DND-41 (cell line): ENCODE data around the gene NXPH4.

Experiments
- ATAC-seq: fragments of 200-7000 bp; cut with Tn5 transposase; 3 replicates; pipeline ENCODE4 v1.9.1; 2021; ENCODE audit warnings: low read depth; ENCODE audit not compliant: insufficient read depth
- DNase-seq: peaks from one replicate; pipeline ENCODE4 v3.0.0-alpha.2; 2020
- H2AFZ ChIP-seq: 2 replicates; pipeline ENCODE4 v1.6.0; 2012; ENCODE audit warnings: low read depth, low read length
- H3K27ac ChIP-seq: 2 replicates; pipeline ENCODE4 v1.5.1; 2012; ENCODE audit warnings: low read length, inconsistent platforms
- H3K27me3 ChIP-seq: fragments of 200-600 bp; sonication (generic); 2 replicates; pipeline ENCODE4 v1.6.0; 2012; ENCODE audit warnings: low read length, mild to moderate bottlenecking, inconsistent platforms; ENCODE audit not compliant: insufficient read depth, poor library complexity
- H3K36me3 ChIP-seq: 2 replicates; pipeline ENCODE4 v1.5.1; 2012; ENCODE audit warnings: low read length, inconsistent platforms; ENCODE audit not compliant: insufficient read depth
- H3K4me1 ChIP-seq: 2 replicates; pipeline ENCODE4 v1.5.1; 2012; ENCODE audit warnings: mild to moderate bottlenecking, low read length; ENCODE audit not compliant: insufficient read depth
- H3K4me2 ChIP-seq: 2 replicates; pipeline ENCODE4 v1.6.0; 2012; ENCODE audit warnings: mild to moderate bottlenecking, moderate library complexity, low read length, inconsistent platforms; ENCODE audit not compliant: insufficient read depth
- H3K4me3 ChIP-seq, 2 experiments: fragments of 200-600 bp in 1 of 2; shearing (Covaris generic) in 1 of 2; 2 replicates each; pipeline ENCODE4 v1.5.1; 2012 to 2016; ENCODE audit warnings: inconsistent platforms in 2 of 2, low read length in 2 of 2, mild to moderate bottlenecking in 2 of 2, low read depth in 1 of 2, moderate library complexity in 1 of 2
- H3K79me2 ChIP-seq: 2 replicates; pipeline ENCODE4 v1.6.0; 2012; ENCODE audit warnings: low read length, inconsistent platforms; ENCODE audit not compliant: insufficient read depth
- H3K9ac ChIP-seq: 2 replicates; pipeline ENCODE4 v1.6.0; 2012; ENCODE audit warnings: low read depth, mild to moderate bottlenecking, inconsistent platforms, low read length, moderate library complexity
- H3K9me3 ChIP-seq: 2 replicates; pipeline ENCODE4 v1.5.1; 2012; ENCODE audit warnings: low read length, moderate library complexity, mild to moderate bottlenecking, inconsistent platforms; ENCODE audit not compliant: insufficient read depth, severe bottlenecking
- H4K20me1 ChIP-seq: 2 replicates; pipeline ENCODE4 v1.6.0; 2012; ENCODE audit warnings: low read length; ENCODE audit not compliant: insufficient read depth
- CTCF ChIP-seq: IDR thresholded peaks from 2 replicates; pipeline ENCODE4 v1.5.1; 2012; ENCODE audit warnings: borderline replicate concordance, low read length, moderate library complexity, mild to moderate bottlenecking; ENCODE audit not compliant: poor library complexity, severe bottlenecking; ENCODE audit errors: extremely low read depth
- EZH2 ChIP-seq: IDR thresholded peaks from 3 replicates; pipeline ENCODE4 v1.6.1; 2012; ENCODE audit warnings: borderline replicate concordance, low read depth, mild to moderate bottlenecking, moderate library complexity, low read length, inconsistent platforms; ENCODE audit not compliant: severe bottlenecking

Gene NXPH4

DNA sequence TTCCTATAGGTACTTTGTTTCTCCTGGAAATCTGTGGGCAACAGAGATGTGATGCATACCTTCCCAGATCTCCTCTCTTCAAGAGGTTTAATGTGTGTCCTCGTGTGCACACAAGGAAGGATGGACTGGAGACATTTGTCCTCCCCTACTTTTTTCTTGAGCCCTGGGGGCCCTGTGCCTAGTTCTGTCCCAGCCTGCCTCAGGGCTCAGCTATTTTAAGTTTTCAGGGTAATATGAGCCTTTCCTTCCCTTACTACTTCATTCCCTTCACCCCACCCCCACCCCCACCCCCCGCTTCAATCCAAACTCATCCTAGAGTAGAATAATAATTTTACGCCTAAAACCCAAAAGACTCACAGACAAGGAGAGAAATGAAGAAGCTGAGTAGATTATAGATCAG, 33.9 kb downstream of the NXPH4 start:
- TF ChIP-seq CTCF (no peak), EZH2 (no peak)
- Histone ChIP-seq H3K4me2 (no peak overlapping the region), H3K9me3 (no peaks in the 10 kb centered on the region), H4K20me1 (no peaks in the 10 kb centered on the region), H3K36me3 (peaks cover 3% of the 10 kb centered on the region; the same call in 1 of the 2 replicates), H3K27me3 (no peaks in the 10 kb centered on the region), H2AFZ (no peak overlapping the region), H3K4me3 (no peak overlapping the region), H3K9ac (no peak overlapping the region), H3K27ac (no peak overlapping the region), H3K4me1 (no peaks in the 10 kb centered on the region), H3K79me2 (no peaks in the 10 kb centered on the region)
- ATAC-seq (no peak), DNase-seq (no peak)

DNA sequence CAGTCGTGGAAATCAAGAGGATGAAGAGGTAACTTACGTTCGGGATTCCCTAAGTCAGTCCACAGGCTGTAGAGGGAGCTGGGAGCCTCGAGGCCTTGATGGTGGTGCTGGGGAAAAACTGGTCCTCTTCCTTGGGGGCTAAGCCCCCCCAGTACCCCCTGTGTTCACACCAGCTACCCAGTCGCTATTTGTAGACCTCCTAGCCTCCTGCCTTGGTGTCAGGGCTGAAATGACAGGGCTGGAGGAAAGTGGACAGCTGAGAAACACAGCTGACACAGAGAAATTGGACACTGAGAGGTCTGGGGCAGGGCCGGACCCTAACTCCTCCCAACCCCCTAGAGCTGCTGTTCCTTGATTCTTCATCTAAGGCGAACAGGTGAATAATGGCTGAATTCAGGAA, 34.4 kb downstream of the NXPH4 start, which contains the start of gene STAC3:
STAC3 (minus strand) TSS at position 232 of the 400 bp plus-strand sequence. CDS start 1,551 bp downstream, outside the sequence.
- Histone ChIP-seq H3K9me3 (no peaks in the 10 kb centered on the region), H3K4me2 (no peak within 1 kb of the TSS), H3K4me1 (no peaks in the 10 kb centered on the region), H2AFZ (no peak within 1 kb of the TSS), H4K20me1 (no peaks in the 10 kb centered on the region), H3K9ac (no peak within 1 kb of the TSS), H3K27me3 (no peaks in the 10 kb centered on the region), H3K4me3 (no peak within 1 kb of the TSS), H3K36me3 (peaks cover 7% of the 10 kb centered on the region), H3K27ac (no peak within 1 kb of the TSS), H3K79me2 (no peaks in the 10 kb centered on the region)
- no peak for DNase-seq
- ATAC-seq, result no peak
- TF ChIP-seq CTCF (no peak), EZH2 (no peak)

DNA sequence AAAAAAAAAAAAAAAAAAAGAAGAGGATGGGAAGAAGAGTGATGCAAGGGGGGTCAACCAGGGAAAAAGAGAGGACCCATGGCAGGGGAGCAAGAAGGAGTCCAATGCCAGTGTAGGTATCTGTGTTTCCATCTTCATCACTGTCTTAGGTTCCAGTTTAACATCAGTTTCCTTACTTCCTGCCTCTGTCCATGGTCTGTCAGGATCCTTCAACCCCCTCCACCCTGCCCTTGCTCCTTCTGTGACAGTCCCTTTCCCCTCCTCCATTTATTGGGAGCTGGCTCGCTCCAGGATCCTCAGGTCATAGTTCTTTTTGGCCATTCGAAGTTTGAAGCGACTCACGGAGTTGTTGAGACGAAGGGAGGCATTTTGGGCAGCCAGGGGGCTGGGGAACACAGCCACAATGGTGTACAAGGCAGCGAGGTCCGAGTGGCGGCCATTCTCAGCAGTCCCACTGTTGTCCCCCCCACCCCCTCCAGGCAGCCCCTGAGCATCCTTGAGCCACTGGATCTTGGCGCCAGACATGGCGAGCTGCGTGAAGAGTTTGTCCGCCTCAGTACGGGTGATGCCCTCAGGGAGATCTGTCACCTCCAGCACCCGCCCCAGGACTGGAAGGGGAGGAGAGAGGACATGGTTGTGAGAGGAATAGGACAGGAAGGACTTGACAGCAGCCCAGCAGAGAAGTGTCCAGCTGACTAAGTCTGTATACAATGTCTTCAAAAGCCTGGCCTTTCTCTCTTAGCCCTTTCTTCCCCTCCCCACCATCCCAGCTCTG, 38.1 kb downstream of the NXPH4 start:
- Histone ChIP-seq H3K36me3 (peaks cover 42% of the 10 kb centered on the region), H3K27ac (no peak overlapping the region), H3K9ac (no peak overlapping the region), H3K4me1 (no peaks in the 10 kb centered on the region), H3K4me2 (no peak overlapping the region), H3K9me3 (no peaks in the 10 kb centered on the region), H3K79me2 (no peaks in the 10 kb centered on the region), H4K20me1 (no peaks in the 10 kb centered on the region), H2AFZ (no peak overlapping the region), H3K27me3 (no peaks in the 10 kb centered on the region), H3K4me3 (no peak overlapping the region)
- no peak for DNase-seq
- TF ChIP-seq CTCF (no peak), EZH2 (no peak)
- no peak for ATAC-seq
